Caco-2 (cell line): ENCODE measurements around the gene WWOX. TPM values are rescaled to one million over a fixed set of nuclear protein-coding genes. Genes with fewer than 3 reads are reported as not detected.

Experiments
- BruUV-seq: library from RNA; stranded (reverse); fragments of 400-500 nt; replicated peaks from 2 replicates; lab custom pipeline; 2021; lab: Mats Ljungman, UMichigan
- CTCF ChIA-PET: fragments of 300-600 bp; sonication (Branson Sonifier 250); formaldehyde crosslinking; loops from one replicate; lab custom pipeline; 2022; ENCODE audit warnings: antibody characterized with exemption; lab: Charles Lee
- POLR2A ChIA-PET: fragments of 300-600 bp; sonication (Branson Sonifier 250); formaldehyde crosslinking; loops from one replicate; lab custom pipeline; 2022; ENCODE audit warnings: antibody characterized with exemption; lab: Charles Lee
- DNase-seq, 2 experiments: peaks; one replicate each; pipeline versions ENCODE4 v3.0.0 to v3.0.0-alpha.2; 2020 to 2022
- H3K27me3 ChIP-seq: replicated peaks from 2 replicates; pipeline ENCODE4 v1.6.0; 2011; ENCODE audit warnings: low read length; ENCODE audit not compliant: control insufficient read depth, insufficient read depth
- H3K36me3 ChIP-seq: 2 replicates; pipeline ENCODE4 v1.5.1; 2011; ENCODE audit warnings: low read length; ENCODE audit not compliant: control insufficient read depth, insufficient read depth
- H3K4me1 ChIP-seq: fragments of 250-450 bp; sonication (Bioruptor Pico); 2 replicates; pipeline ENCODE4 v1.5.1; 2020; ENCODE audit warnings: mild to moderate bottlenecking
- H3K4me3 ChIP-seq: 2 replicates; pipeline ENCODE4 v1.5.1; 2011; ENCODE audit warnings: low read depth, mild to moderate bottlenecking, control low read depth, low read length
- H3K9me3 ChIP-seq: fragments of 250-450 bp; sonication (Bioruptor Pico); 2 replicates; pipeline ENCODE4 v1.5.1; 2020; ENCODE audit warnings: mild to moderate bottlenecking, moderate library complexity
- H3K27ac Mint-ChIP-seq: one replicate; pipeline ENCODE4 v1.8.0; 2022; ENCODE audit warnings: mixed read lengths; ENCODE audit not compliant: unreplicated experiment
- H3K27me3 Mint-ChIP-seq: one replicate; pipeline ENCODE4 v1.8.0; 2022; ENCODE audit warnings: mixed read lengths; ENCODE audit not compliant: insufficient read depth, unreplicated experiment
- H3K36me3 Mint-ChIP-seq: one replicate; pipeline ENCODE4 v1.8.0; 2022; ENCODE audit warnings: mild to moderate bottlenecking, mixed read lengths; ENCODE audit not compliant: insufficient read depth, unreplicated experiment
- H3K4me1 Mint-ChIP-seq: one replicate; pipeline ENCODE4 v1.8.0; 2022; ENCODE audit warnings: low read depth, mixed read lengths; ENCODE audit not compliant: unreplicated experiment
- H3K4me3 Mint-ChIP-seq: one replicate; pipeline ENCODE4 v1.8.0; 2022; ENCODE audit warnings: mild to moderate bottlenecking, moderate library complexity, mixed read lengths; ENCODE audit not compliant: unreplicated experiment
- H3K9me3 Mint-ChIP-seq: one replicate; pipeline ENCODE4 v1.8.0; 2022; ENCODE audit warnings: mixed read lengths; ENCODE audit not compliant: unreplicated experiment
- intact Hi-C: fragments of 100-400 bp; cut with micrococcal nuclease; formaldehyde crosslinking; loops from one replicate; pipeline ENCODE4 v1.10.0; 2022; ENCODE audit not compliant: unreplicated experiment
- total RNA-seq: library from RNA; stranded (reverse); gene quantifications from 2 replicates; pipeline ENCODE4 v1.2.3, GENCODE V29; 2022
- TF ChIP-seq, protein P1 (sequence below), 2 experiments: fragments of 200-600 bp in 1 of 2; IDR thresholded peaks; 1 replicate in 1 of 2; 2 replicates in 1 of 2; pipeline versions ENCODE4 v1.5.1 to v1.8.0; 2011 to 2022; ENCODE audit warnings: antibody characterized with exemption in 1 of 2, control low read depth in 1 of 2, inconsistent platforms in 1 of 2, low read depth in 1 of 2, low read length in 1 of 2, mild to moderate bottlenecking in 1 of 2, moderate library complexity in 1 of 2; ENCODE audit not compliant: insufficient read depth in 1 of 2, severe bottlenecking in 1 of 2, unreplicated experiment in 1 of 2

Gene WWOX
- total RNA-seq, 1 experiment from 2014 or later: 45.0 TPM

DNA sequence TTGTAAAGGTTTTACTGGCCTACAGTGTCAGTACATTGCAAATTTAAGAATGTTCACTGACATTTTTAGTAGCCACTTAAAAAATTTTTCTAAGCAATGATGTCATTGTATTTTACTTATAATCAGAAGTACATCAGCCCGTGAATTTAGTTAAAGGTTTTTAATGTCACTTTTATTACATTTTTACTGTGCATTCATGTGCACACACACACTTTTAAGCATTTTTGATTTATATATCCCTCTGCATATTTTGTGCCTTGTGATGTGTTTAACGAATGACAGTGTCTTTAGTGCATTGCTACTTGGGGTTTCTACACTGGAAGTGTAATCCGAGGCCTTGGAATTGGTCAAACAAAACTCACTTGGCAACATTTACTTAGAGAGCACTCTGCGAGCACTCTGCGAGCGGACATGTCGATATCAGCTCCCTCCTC, 190.4 kb downstream of the WWOX start:
- Mint-ChIP-seq H3K27ac (peak overlapping the region; percentile 64), H3K9me3 (peaks cover 16% of the 10 kb centered on the region), H3K4me1 (peaks cover 34% of the 10 kb centered on the region), H3K4me3 (no peak overlapping the region), H3K36me3 (peaks cover 4% of the 10 kb centered on the region), H3K27me3 (no peaks in the 10 kb centered on the region)
- Histone ChIP-seq H3K4me1 (peaks cover 28% of the 10 kb centered on the region), H3K36me3 (peaks cover 2% of the 10 kb centered on the region; the same call in 1 of the 2 replicates), H3K4me3 (no peak overlapping the region), H3K27me3 (no peaks in the 10 kb centered on the region), H3K9me3 (no peaks in the 10 kb centered on the region)
- no TSS peak for BruUV-seq
- POLR2A ChIA-PET: no interaction called here
- TF ChIP-seq, protein P1, sequence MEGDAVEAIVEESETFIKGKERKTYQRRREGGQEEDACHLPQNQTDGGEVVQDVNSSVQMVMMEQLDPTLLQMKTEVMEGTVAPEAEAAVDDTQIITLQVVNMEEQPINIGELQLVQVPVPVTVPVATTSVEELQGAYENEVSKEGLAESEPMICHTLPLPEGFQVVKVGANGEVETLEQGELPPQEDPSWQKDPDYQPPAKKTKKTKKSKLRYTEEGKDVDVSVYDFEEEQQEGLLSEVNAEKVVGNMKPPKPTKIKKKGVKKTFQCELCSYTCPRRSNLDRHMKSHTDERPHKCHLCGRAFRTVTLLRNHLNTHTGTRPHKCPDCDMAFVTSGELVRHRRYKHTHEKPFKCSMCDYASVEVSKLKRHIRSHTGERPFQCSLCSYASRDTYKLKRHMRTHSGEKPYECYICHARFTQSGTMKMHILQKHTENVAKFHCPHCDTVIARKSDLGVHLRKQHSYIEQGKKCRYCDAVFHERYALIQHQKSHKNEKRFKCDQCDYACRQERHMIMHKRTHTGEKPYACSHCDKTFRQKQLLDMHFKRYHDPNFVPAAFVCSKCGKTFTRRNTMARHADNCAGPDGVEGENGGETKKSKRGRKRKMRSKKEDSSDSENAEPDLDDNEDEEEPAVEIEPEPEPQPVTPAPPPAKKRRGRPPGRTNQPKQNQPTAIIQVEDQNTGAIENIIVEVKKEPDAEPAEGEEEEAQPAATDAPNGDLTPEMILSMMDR (IDR thresholded peaks at IDR 0.05; ENCODE audit: insufficient read depth in 1 of 2, low read depth in 1 of 2, low read length in 1 of 2, severe bottlenecking in 1 of 2, unreplicated experiment in 1 of 2): no peak
- intact Hi-C loops: no loop called here
- CTCF ChIA-PET: no interaction called here
- DNase-seq: no peak

DNA sequence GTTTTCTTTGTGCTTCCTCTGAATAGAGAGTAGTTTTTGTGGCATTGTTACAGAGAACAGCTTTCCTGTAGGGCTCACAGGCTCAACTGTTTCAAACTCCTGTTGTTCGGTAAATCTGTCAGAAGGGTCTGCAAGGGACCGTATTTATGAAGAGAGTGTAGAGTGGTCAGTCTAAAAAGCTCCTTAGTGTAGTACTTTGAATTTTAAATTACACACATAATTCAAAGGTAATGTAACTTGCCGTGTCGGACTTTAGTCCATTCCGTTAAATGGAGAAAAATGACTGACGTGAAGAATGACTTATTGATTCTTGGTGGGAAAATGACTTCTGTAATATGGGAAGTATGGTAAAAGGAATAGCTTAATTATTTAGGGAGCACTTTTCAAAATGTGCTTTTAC, 190.9 kb downstream of the WWOX start:
- POLR2A ChIA-PET: no interaction called here
- BruUV-seq: no TSS peak
- intact Hi-C loops: no loop called here
- CTCF ChIA-PET: no interaction called here
- peaks cover 34% of the 10 kb centered on the region for H3K4me1 Mint-ChIP-seq
- no peak overlapping the region for H3K4me3 Mint-ChIP-seq
- H3K4me3 ChIP-seq: no peak overlapping the region
- TF ChIP-seq, protein P1 (IDR thresholded peaks at IDR 0.05; ENCODE audit: insufficient read depth in 1 of 2, low read depth in 1 of 2, low read length in 1 of 2, severe bottlenecking in 1 of 2, unreplicated experiment in 1 of 2): no peak
- no peaks in the 10 kb centered on the region for H3K27me3 ChIP-seq
- no peaks in the 10 kb centered on the region for H3K27me3 Mint-ChIP-seq
- H3K36me3 ChIP-seq: peaks cover 2% of the 10 kb centered on the region; the same call in 1 of the 2 replicates
- no peaks in the 10 kb centered on the region for H3K9me3 ChIP-seq
- H3K36me3 Mint-ChIP-seq: no peaks in the 10 kb centered on the region
- no peak for DNase-seq
- peaks cover 23% of the 10 kb centered on the region for H3K4me1 ChIP-seq
- peaks cover 19% of the 10 kb centered on the region for H3K9me3 Mint-ChIP-seq
- peak overlapping the region; percentile 64 for H3K27ac Mint-ChIP-seq

DNA sequence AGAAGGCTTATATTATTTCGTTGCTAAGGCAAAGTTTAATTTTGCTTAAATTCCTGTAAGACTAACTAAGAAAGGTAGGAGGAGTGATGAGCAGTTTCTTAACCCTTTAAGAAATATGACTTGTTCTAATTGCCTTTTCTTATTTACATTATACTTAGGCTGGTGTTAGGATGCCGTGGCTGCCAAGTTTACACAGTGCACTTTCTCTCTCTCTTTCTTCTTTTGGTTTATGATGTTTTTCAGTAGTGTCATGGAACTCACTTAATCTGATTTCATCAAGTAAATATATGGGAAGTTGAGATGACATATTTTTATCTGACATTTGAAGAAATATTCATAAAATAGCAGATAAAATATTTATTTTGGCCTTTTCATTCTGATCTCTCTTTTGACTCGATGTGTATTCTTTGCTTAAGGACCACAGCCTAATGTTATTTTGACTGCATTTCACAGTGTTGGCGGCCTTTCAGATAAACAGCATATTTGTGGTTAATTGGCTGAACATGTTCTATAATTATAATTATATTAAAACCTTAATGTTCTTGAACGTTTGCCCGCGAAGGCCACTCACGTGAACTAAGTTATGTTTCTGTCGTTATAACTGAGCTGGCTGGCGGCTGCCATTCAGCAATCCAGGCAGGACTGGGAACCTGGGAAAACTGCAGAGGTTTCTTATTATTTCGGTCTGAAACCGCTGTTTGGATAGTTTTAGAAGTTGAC, 191.6 kb downstream of the WWOX start:
- no peak overlapping the region for H3K27ac Mint-ChIP-seq
- H3K27me3 ChIP-seq: no peaks in the 10 kb centered on the region
- intact Hi-C loops: no loop called here
- no peak overlapping the region for H3K4me3 ChIP-seq
- ChIA-PET POLR2A (no interaction called here), CTCF (no interaction called here)
- peaks cover 27% of the 10 kb centered on the region for H3K4me1 Mint-ChIP-seq
- no peak overlapping the region for H3K4me3 Mint-ChIP-seq
- DNase-seq: no peak
- TF ChIP-seq, protein P1 (IDR thresholded peaks at IDR 0.05; ENCODE audit: insufficient read depth in 1 of 2, low read depth in 1 of 2, low read length in 1 of 2, severe bottlenecking in 1 of 2, unreplicated experiment in 1 of 2): no peak
- no peaks in the 10 kb centered on the region for H3K9me3 ChIP-seq
- peaks cover 19% of the 10 kb centered on the region for H3K9me3 Mint-ChIP-seq
- BruUV-seq: no TSS peak
- peaks cover 16% of the 10 kb centered on the region for H3K4me1 ChIP-seq
- H3K36me3 ChIP-seq: no peaks in the 10 kb centered on the region
- no peaks in the 10 kb centered on the region for H3K36me3 Mint-ChIP-seq
- no peaks in the 10 kb centered on the region for H3K27me3 Mint-ChIP-seq
